Mesangial cell (primary cell): ENCODE measurements around the gene NTNG2. TPM values are rescaled to one million over a fixed set of nuclear protein-coding genes. Genes with fewer than 3 reads are reported as not detected.

Source experiments
- total RNA-seq: library from RNA; depleted of rRNA; stranded (reverse); fragments of >200 nt; gene quantifications from 2 replicates; pipeline ENCODE4 v1.2.3, GENCODE V29; 2015

NTNG2 gene
- under 0.01 and 1.1 TPM in 2 replicates for total RNA-seq

GRCh38 chr9:132161743-132162184, at the start of gene NTNG2:
Gene NTNG2 (plus strand): TSS chr9:132162058. CDS start chr9:132166832, 4,774 bp downstream.

Other genes starting within 250 kb of the NTNG2 start
- gene MED27, start 82.2 kb upstream of the NTNG2 start, total RNA-seq = 26.4 and 48.2 TPM in 2 replicates
- 22.7 and 25.5 TPM in 2 replicates for gene SETX, start 192.9 kb downstream of the NTNG2 start, total RNA-seq
- 2.9 and 6.4 TPM in 2 replicates for gene TTF1, start 244.8 kb downstream of the NTNG2 start, total RNA-seq
- gene CFAP77, start 248.2 kb downstream of the NTNG2 start, total RNA-seq = not detected in 2 replicates